Mononuclear cell (primary cell): ENCODE results near the gene SSC4D. TPM values are rescaled to one million over a fixed set of nuclear protein-coding genes. Genes with fewer than 3 reads are reported as not detected.
"Not testable (repeated sequence)": the region's sequence is repeated elsewhere in the genome, so short reads cannot be mapped to it uniquely, and the experiment has no call there.

Source experiments
- H3K27me3 ChIP-seq: 2 replicates; pipeline ENCODE4 v1.6.0; 2011; ENCODE audit warnings: low read length, control low read depth; ENCODE audit not compliant: insufficient read depth
- H3K4me1 ChIP-seq: 2 replicates; pipeline ENCODE4 v1.5.1; 2011; ENCODE audit warnings: mild to moderate bottlenecking, low read length, control low read depth; ENCODE audit not compliant: insufficient read depth
- H3K4me3 ChIP-seq: 2 replicates; pipeline ENCODE4 v1.5.1; 2011; ENCODE audit warnings: mild to moderate bottlenecking, low read length, moderate library complexity
- H3K9me3 ChIP-seq: 2 replicates; pipeline ENCODE4 v1.5.1; 2011; ENCODE audit warnings: low read depth, mild to moderate bottlenecking, control low read depth, low read length
- total RNA-seq: library from RNA; depleted of rRNA; stranded (reverse); fragments of >200 nt; gene quantifications from one replicate; pipeline ENCODE4 v1.2.3, GENCODE V29; 2012

SSC4D gene
- total RNA-seq, 1 donor = not detected

DNA sequence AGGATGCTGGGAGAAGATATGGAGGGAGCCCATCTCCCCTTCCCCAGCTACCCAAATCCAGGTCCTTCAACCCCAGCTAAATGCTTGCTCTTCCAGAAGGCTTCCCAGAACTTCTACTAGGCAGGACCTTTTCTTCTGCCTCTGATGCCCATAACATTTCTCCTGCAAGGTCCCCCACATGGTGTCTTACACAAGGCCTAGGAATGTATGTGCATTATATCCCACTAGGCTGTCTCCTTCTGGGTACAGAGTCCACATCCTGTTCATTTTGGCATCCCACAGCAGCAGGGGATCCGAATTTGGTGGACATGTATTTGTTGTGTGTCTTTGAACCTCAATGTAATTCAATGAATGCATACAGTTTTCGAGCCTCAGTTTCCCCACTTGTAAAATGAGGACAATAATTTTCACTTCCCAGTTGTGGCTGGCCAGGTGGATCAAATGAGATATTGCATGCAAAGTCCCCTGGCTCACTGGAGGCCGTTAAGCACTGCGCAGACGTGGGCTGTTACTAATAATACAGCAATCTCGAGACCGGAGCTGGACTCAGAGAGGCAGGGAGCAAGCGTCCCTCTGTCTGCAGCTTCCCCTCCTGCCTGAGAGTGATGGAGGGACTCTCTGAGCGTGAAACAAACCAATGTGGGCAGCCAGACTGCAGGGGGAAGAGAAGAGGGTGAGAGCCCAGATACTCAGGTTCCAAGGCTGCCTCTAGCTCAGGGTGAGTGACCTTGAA, 32.1 kb downstream of the SSC4D start:
- H3K27me3 ChIP-seq = no peaks in the 10 kb centered on the region
- H3K9me3 ChIP-seq = no peaks in the 10 kb centered on the region
- H3K4me3 ChIP-seq = no peak overlapping the region
- peaks cover 53% of the 10 kb centered on the region for H3K4me1 ChIP-seq

DNA sequence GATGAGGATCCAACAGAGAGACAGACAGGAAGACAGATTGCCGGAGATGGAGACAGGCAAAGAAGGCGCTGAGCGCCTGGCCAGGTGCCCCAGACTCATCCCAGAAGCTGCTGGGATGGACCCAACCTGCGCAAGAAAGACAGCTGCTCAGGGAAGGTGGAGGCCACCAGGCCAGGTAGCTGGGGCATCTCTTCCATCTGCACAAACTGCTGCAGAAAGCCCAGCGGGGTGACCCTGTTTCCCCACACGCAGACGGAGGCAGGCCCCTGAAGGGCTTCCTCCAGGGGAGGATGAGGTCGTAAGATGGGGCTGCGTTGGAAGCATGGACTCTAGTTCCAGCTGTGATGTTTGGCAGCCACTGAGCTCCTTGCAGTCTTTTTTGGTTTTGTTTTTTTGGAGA, 34.2 kb downstream of the SSC4D start:
- peaks cover 33% of the 10 kb centered on the region for H3K4me1 ChIP-seq
- no peak overlapping the region for H3K4me3 ChIP-seq
- no peaks in the 10 kb centered on the region for H3K9me3 ChIP-seq
- no peaks in the 10 kb centered on the region for H3K27me3 ChIP-seq

DNA sequence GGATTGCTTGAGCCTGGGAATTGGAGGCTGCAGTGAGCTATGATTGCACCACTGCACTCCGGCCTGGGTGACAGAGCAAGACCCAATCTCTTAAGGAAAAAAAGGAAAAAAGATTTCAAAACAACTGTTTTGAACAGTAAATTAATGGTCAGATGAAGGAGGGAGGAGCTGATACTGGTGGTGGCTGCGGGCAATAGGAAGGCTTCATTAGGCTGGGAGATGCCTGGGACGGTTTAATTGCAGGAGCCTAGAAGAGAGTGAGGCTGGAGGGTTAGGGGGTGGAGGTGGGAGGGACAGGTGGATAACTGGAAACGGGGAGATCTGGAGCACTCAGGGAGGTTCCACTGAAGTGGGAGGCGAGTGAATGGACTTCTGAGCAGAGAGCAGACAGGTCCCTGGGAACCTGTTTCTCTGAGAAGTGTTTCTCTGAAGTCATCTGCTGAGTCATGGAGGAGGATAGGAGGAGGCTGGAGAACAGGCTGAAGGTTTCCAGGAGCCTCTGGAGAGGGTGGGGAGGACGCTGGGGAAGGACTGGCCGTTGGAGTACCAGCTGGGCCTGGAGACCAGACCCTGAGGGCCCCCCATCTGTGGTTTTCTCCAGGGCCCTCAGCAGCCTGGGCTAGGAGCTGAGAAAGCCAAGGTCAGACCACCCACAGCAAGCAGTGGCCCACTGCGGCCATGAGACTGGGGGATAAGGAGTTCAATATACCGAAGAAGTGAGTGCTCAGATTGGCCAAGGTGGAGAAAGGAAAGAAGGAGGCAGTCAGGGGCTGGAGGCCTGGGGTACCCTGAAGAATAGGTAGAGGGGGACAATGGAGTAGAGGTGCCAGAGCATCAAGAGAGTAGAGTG, 36.3 kb downstream of the SSC4D start:
- H3K27me3 ChIP-seq = no peaks in the 10 kb centered on the region
- no peaks in the 10 kb centered on the region for H3K9me3 ChIP-seq
- H3K4me3 ChIP-seq = no peak overlapping the region
- peaks cover 14% of the 10 kb centered on the region for H3K4me1 ChIP-seq

DNA sequence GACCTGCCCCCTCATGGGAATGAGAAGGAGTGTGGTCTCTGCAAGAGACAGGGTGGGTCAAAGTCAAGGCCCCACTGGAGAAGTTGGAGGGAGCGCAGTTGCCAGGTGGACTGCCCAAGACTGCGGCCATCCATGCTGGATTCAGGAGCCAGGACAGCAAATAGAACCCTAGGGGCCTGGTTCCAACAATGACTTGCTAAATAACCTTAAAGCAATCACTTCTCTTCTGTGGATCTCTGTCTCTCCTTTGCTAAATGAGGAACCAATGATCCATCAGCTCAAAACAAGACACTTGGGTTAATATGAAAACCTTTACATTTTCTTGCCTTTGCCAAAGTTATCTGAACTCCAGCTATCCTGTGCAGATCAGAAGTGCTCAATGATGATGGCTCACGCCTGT, 38.1 kb downstream of the SSC4D start:
- Histone ChIP-seq H3K9me3 (no peaks in the 10 kb centered on the region), H3K4me3 (no peak overlapping the region), H3K4me1 (peaks cover 13% of the 10 kb centered on the region), H3K27me3 (no peaks in the 10 kb centered on the region)

DNA sequence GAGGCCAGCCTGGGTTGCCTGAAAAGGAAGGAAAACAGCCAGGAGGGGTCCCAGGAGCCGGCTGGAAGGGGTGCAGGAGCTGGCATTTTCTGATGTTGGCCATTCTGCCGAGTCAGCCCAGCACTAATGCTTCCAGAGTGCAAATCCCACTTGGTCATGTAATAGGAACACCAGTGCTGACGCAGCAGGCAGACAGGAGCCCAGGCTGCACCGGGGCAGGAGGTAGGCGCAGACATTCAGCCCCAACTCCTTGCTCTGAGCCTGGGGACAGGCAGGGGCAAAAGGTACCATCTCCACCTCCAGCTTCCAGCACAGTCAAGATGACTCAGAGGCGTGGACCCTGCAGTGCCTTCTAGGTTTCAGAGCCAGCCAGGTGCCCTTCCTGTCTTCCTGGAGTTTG, 40.5 kb downstream of the SSC4D start:
- Histone ChIP-seq H3K9me3 (no peaks in the 10 kb centered on the region), H3K27me3 (no peaks in the 10 kb centered on the region), H3K4me3 (no peak overlapping the region), H3K4me1 (peaks cover 37% of the 10 kb centered on the region)

DNA sequence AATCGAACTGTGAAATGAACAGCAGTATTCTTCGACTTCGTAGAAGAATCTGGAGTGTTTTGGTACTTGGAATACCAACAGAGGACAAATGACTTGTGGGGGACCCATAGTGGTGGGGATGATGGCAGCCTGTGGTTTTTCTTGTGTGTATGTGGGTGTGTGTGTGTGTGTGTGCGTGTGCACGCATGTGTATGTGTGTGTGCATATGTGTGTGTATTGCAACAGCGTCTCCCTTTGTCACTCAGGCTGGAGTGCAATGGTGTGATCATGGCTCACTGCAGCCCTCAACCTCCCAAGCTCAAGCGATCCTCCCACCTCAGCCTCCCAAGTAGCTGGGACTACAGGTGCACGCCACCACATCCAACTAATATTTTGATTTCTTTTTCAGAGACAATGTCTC, 41.3 kb downstream of the SSC4D start:
- no peaks in the 10 kb centered on the region for H3K9me3 ChIP-seq
- no peak overlapping the region for H3K4me3 ChIP-seq
- H3K27me3 ChIP-seq = no peaks in the 10 kb centered on the region
- H3K4me1 ChIP-seq = peaks cover 39% of the 10 kb centered on the region

DNA sequence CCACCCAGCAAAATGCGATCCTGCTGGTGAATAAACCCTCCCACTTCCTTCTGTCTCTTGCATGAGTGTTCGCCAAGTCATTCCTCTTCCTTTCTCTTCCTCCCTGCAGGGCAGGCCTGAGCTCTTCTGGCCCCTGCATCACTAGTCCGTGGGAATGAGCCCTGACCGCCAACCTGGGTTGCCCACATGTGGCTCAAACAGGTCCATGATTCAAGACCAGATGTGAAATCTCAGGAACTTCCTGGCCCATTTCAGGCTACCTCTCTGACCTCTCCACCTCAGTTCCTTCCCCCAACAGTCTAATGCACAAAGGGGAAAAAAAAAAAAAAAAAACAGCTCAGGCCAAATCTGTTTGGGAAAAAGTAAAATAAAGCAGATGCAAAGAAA, 45.3 kb downstream of the SSC4D start:
- Histone ChIP-seq H3K4me3 (no peak overlapping the region), H3K9me3 (no peaks in the 10 kb centered on the region), H3K4me1 (peaks cover 50% of the 10 kb centered on the region), H3K27me3 (no peaks in the 10 kb centered on the region)

DNA sequence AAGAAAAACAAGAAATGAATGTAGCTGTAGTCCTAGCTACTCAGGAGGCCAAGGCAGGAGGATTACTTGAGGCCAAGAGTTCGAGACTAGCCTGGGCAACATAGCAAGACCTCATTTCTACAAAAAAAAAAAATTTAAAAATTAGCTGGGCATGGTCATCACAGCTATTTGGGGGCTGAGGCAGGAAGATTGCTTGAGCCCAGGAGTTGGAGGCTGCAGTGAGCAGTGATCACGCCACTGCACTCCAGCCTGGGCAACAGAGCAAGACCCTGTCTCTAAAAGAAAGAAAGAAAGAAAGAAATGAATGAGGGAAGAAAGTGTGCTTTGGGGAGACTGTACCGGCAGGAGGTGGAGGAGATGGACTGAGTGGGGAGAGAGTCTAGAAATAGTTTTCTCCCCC, 45.7 kb downstream of the SSC4D start:
- not testable (repeated sequence) for H3K27me3 ChIP-seq, H3K4me3 ChIP-seq, H3K9me3 ChIP-seq
- H3K4me1 ChIP-seq = peaks cover 50% of the 10 kb centered on the region

DNA sequence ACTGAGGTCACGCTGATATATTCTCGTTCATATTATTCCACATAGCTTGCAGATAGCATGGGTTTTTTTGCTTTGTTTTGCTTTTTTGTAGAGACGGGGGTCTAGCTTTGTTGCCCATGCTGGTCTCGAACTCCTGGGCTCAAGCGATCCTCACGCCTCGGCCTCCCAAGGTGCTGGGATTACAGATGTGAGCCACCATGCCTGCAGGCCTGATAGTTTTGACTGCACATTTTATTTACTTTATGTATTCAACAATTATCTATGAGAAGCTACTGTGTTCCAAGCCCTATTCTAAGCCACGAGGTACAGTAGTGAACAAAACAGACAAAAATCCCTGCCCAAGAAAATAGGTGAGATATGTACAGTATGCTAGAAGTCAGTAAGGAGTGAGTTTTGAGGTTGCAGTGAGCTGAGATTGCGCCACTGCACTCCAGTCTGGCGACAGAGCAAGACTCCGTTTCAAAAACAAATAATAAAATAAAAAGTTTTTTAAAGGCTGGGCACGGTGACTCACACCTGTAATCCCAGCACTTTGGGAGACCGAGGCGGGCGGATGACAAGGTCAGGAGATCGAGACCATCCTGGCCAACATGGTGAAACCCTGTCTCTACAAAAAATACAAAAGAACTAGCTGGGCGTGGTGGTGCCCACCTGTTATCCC, 49.4 kb downstream of the SSC4D start:
- Histone ChIP-seq H3K4me1 (peaks cover 58% of the 10 kb centered on the region), H3K4me3 (no peak overlapping the region), H3K27me3 (no peaks in the 10 kb centered on the region), H3K9me3 (no peaks in the 10 kb centered on the region)

DNA sequence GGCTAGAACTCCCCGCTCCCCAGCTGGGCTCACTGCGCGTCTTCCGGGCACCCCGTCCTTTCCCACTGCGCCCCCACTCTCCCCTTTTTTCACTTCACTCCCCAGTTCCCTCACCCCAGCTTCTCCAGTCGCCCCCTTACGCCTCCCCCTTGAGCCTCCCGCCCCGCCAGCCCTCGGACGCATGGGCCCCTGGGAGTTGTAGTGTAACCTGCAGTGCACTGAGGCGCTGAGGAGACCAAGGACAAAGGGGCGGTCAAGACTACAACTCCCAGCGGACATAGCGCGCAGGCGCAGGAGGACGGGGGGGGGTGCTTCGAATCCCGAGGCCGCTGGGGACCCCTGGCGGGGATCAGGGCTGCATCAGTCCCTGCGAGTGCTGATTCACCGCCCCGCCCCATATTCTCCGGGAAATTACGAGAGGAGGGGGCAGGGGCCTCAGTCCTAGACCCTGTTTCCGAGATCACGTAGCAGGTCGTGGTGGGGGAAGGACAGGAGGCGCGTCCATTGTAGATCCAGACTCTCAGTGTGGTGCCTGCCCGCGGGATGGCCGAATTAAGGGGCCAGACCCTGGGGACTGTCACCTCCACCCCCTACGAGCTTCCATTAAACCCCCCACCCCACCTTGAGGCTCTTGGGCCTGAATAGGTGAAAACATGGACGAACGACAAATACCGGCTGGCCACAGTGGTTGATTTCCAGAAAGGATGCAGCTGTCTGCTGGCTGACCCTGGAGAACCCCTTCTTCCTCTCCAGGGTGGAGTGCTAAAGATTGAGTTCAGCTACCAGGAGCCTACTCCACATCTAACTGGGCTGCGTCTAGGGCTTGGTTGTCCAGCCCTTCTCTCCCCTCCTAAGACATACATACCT, 50.2 kb downstream of the SSC4D start:
- Histone ChIP-seq H3K9me3 (no peaks in the 10 kb centered on the region), H3K4me1 (peaks cover 58% of the 10 kb centered on the region), H3K4me3 (peak overlapping the region; percentile 99), H3K27me3 (no peaks in the 10 kb centered on the region)

DNA sequence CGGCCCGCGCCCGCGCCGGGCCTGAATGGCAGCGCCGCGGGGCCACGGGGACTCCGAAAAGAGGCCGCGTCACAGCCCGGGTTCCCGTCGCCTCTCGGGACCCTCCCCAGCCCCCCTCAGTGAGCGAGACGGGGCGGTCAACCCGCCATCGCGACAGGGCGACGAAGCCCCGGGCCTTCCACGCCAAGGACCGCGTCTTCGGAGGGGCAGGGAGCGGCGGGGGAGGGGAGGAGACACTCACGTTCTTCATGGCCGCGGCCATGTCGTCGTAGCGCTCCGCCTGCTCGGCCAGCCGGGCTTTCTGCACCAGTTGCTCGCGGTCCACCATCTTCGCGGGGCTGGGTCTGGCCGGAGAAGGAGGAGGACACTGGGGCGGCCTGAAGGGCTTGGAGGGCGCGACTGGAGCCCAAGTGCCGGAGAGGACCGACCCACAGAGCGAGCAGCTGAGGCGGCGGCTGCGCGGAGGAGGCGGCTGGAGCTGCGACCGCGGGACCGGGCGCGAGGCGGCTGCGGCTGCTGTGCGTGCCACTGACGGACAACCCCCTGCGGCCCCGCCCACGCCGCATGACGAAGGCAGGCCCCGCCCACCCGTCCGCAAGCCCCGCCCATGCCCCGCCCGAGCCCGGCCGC, 50.9 kb downstream of the SSC4D start, which contains the start of gene YWHAG:
Gene YWHAG (minus strand): TSS at position 511 of the 630 bp plus-strand sequence. CDS start 183 bp downstream, at position 328.
- Histone ChIP-seq H3K4me3 (peak within 1 kb of the TSS; percentile 99), H3K4me1 (peaks cover 56% of the 10 kb centered on the region)

DNA sequence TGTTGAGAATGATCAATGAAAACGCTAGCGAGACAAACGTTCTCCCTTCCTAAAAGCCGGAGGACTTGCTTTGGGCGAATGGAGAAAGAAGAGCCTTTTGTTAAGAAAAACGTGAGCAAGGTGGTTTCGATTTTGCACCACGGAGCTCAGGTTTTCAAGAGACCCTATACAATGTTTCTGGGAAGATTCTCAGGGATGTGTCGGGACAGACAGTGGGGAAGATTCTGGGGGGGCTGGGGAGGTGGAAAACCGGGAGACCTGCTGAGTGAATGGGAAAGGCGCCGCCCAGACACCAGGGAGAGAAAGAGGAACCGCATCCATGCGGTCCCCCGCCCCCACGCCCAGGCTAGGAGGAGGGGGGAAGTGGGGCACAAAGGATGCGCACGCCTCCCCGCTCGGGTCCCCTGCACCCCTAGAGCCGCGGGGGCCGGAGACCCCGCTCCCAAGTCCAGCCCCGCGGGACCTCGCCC, 51.5 kb downstream of the SSC4D start:
- Histone ChIP-seq H3K4me1 (peaks cover 57% of the 10 kb centered on the region), H3K27me3 (no peaks in the 10 kb centered on the region), H3K9me3 (no peaks in the 10 kb centered on the region), H3K4me3 (peak overlapping the region; percentile 99)

More for the DNA sequence above, 50.9 kb downstream of the SSC4D start, which contains the start of gene YWHAG:
- Histone ChIP-seq H3K9me3 (no peaks in the 10 kb centered on the region), H3K27me3 (no peaks in the 10 kb centered on the region)

DNA sequence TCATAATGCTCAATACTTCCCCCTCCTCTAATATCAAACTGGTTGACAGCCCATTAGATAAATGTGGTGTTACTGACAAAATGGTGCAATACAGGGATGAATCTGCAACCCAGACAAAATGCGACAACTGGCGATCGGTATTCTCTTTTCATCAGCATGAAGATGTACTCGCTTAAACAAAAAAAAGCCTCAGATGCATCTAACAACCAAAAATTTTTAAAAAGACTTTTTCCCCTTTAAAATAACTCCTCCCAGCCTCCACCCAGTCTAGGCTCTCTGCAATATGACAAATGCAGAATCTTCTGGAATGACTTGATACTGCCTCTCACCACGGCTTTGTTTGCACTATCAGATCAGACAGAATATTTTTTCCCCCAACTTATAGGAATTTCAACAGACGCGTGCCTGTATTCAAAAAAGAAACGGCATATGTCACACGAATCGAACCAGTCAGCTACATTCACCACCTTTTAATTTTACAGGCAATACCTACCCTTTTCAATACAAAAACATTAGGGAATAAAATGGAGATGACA, 52.0 kb downstream of the SSC4D start:
- Histone ChIP-seq H3K9me3 (no peaks in the 10 kb centered on the region), H3K4me1 (peaks cover 61% of the 10 kb centered on the region), H3K27me3 (no peaks in the 10 kb centered on the region), H3K4me3 (peak overlapping the region; percentile 99)

DNA sequence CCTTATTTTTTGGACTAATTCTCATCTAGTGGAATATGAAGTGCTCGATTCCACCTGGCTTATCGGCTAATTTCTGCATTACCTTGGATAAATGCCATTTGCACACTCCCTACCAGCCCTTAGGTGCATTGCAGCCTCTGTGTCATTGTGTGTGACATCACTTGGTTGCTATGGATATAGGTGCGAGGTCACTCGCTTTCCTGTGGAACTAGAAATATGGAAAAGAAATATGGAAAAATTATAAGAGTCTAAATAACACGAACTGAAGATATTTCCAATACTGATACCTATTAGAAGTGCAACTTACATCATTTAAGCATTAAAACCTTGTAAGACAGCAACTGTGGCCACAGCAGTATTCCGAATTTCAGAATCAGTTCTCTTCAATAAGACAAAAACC, 52.7 kb downstream of the SSC4D start:
- no peak overlapping the region for H3K4me3 ChIP-seq
- H3K4me1 ChIP-seq = peaks cover 62% of the 10 kb centered on the region
- no peaks in the 10 kb centered on the region for H3K9me3 ChIP-seq
- H3K27me3 ChIP-seq = no peaks in the 10 kb centered on the region
